Endothelial cell of umbilical vein (primary cell): ENCODE measurements around the gene VEPH1. TPM values are rescaled to one million over a fixed set of nuclear protein-coding genes. Genes with fewer than 3 reads are reported as not detected.

Source experiments
- BruUV-seq: library from RNA; stranded (reverse); fragments of 400-500 nt; replicated peaks from 2 replicates; lab custom pipeline; 2021; lab: Mats Ljungman, UMichigan
- CTCF ChIA-PET: fragments of 300-600, 350-600 bp; sonication (Branson Sonifier 250); formaldehyde crosslinking; loops from one replicate; lab custom pipeline; 2021; ENCODE audit warnings: antibody characterized with exemption, inconsistent platforms; lab: Charles Lee
- POLR2A ChIA-PET: fragments of 300-600, 350-600 bp; sonication (Branson Sonifier 250); formaldehyde crosslinking; loops from one replicate; lab custom pipeline; 2021; ENCODE audit warnings: antibody characterized with exemption, inconsistent platforms; lab: Charles Lee
- DNase-seq: peaks from one replicate; pipeline ENCODE4 v3.0.0-alpha.2; 2011; ENCODE audit warnings: low read depth, low spot score
- FAIRE-seq: peaks from 2 replicates; lab custom pipeline; 2011; peaks lifted over from hg19 to GRCh38; lab: Jason Lieb, UNC
- H2AFZ ChIP-seq: 2 replicates; pipeline ENCODE4 v1.6.0; 2012; ENCODE audit warnings: low read depth, low read length, control low read depth, inconsistent platforms
- H3K27ac ChIP-seq: 2 replicates; pipeline ENCODE4 v1.5.1; 2011; ENCODE audit warnings: low read depth, mild to moderate bottlenecking, control low read depth, low read length, moderate library complexity; ENCODE audit not compliant: insufficient read depth
- H3K27me3 ChIP-seq, 2 experiments: 2 replicates each; pipeline versions ENCODE4 v1.6.0 to v1.6.1; 2011; ENCODE audit warnings: low read length in 2 of 2, mixed read lengths in 1 of 2; ENCODE audit not compliant: control insufficient read depth in 2 of 2, insufficient read depth in 2 of 2
- H3K36me3 ChIP-seq, 2 experiments: 2 replicates in 1 of 2; 3 replicates in 1 of 2; pipeline ENCODE4 v1.5.1; 2011; ENCODE audit warnings: low read length in 2 of 2, mild to moderate bottlenecking in 1 of 2, moderate library complexity in 1 of 2; ENCODE audit not compliant: control insufficient read depth in 2 of 2, insufficient read depth in 2 of 2; ENCODE audit errors: extremely low read depth in 1 of 2
- H3K4me1 ChIP-seq: 3 replicates; pipeline ENCODE4 v1.5.1; 2011; ENCODE audit warnings: mild to moderate bottlenecking, low read length; ENCODE audit not compliant: control insufficient read depth, insufficient read depth; ENCODE audit errors: extremely low read depth
- H3K4me2 ChIP-seq: 2 replicates; pipeline ENCODE4 v1.6.1; 2011; ENCODE audit warnings: low read length, control low read depth, mixed read lengths; ENCODE audit not compliant: insufficient read depth
- H3K4me3 ChIP-seq, 3 experiments: fragments of 200-600 bp in 1 of 3; sonication (generic), shearing (Covaris generic) in 1 of 3; replicated peaks in 1 of 3; 2 replicates each; pipeline ENCODE4 v1.5.1; 2011 to 2016; ENCODE audit warnings: control low read depth in 3 of 3, low read length in 3 of 3, mild to moderate bottlenecking in 2 of 3, inconsistent platforms in 1 of 3, low read depth in 1 of 3, moderate library complexity in 1 of 3; ENCODE audit not compliant: insufficient read depth in 1 of 3
- H3K79me2 ChIP-seq: 2 replicates; pipeline ENCODE4 v1.6.0; 2012; ENCODE audit warnings: low read length, inconsistent platforms; ENCODE audit not compliant: control insufficient read depth, insufficient read depth
- H3K9ac ChIP-seq: replicated peaks from 2 replicates; pipeline ENCODE3; 2011; ENCODE audit warnings: low read length, control low read depth; ENCODE audit not compliant: insufficient read depth; ENCODE audit errors: extremely low read depth
- H3K9me1 ChIP-seq: replicated peaks from 3 replicates; pipeline ENCODE4 v1.6.0; 2011; ENCODE audit warnings: mild to moderate bottlenecking, low read length; ENCODE audit not compliant: control insufficient read depth, insufficient read depth; ENCODE audit errors: extremely low read depth
- H3K9me3 ChIP-seq: replicated peaks from 2 replicates; pipeline ENCODE4 v1.5.1; 2012; ENCODE audit warnings: low read length, inconsistent platforms; ENCODE audit not compliant: control insufficient read depth, insufficient read depth
- H4K20me1 ChIP-seq: replicated peaks from 2 replicates; pipeline ENCODE3; 2011; ENCODE audit warnings: mild to moderate bottlenecking, low read length; ENCODE audit not compliant: control insufficient read depth, insufficient read depth; ENCODE audit errors: extremely low read depth
- CTCF ChIP-seq, 2 donors: IDR thresholded peaks; 1 replicate in 1 of 2; 2 replicates in 1 of 2; pipeline ENCODE4 v1.5.1; 2011; ENCODE audit warnings: low read length in 2 of 2, mild to moderate bottlenecking in 2 of 2, moderate library complexity in 2 of 2, control low read depth in 1 of 2, inconsistent platforms in 1 of 2, low read depth in 1 of 2; ENCODE audit not compliant: insufficient read depth in 1 of 2; ENCODE audit errors: extremely low read depth in 1 of 2
- EZH2 ChIP-seq: IDR thresholded peaks from 2 replicates; pipeline ENCODE4 v1.6.1; 2012; ENCODE audit warnings: borderline replicate concordance, low read depth, mild to moderate bottlenecking, moderate library complexity, low read length, inconsistent platforms; ENCODE audit not compliant: severe bottlenecking
- FOS ChIP-seq: IDR thresholded peaks from 2 replicates; pipeline ENCODE4 v1.6.1; 2011; ENCODE audit warnings: mild to moderate bottlenecking, low read length, moderate library complexity, borderline replicate concordance; ENCODE audit not compliant: insufficient read depth
- GATA2 ChIP-seq: IDR thresholded peaks from 2 replicates; pipeline ENCODE4 v1.7.0; 2011; ENCODE audit warnings: low read depth, mild to moderate bottlenecking, moderate library complexity, mixed read lengths, low read length; ENCODE audit not compliant: insufficient read length, insufficient read depth
- JUN ChIP-seq: IDR thresholded peaks from 2 replicates; pipeline ENCODE4 v1.6.1; 2011; ENCODE audit warnings: borderline replicate concordance, low read depth; ENCODE audit not compliant: insufficient read length, insufficient read depth
- MAX ChIP-seq: IDR thresholded peaks from 2 replicates; pipeline ENCODE4 v1.6.1; 2011; ENCODE audit not compliant: insufficient read depth, insufficient read length
- MYC ChIP-seq: IDR thresholded peaks from one replicate; pipeline ENCODE4 v1.6.1; 2011; ENCODE audit warnings: mild to moderate bottlenecking, low read depth, low read length
- POLR2A ChIP-seq: IDR thresholded peaks from 2 replicates; pipeline ENCODE4 v1.6.1; 2012; ENCODE audit warnings: low read depth, mild to moderate bottlenecking, control low read depth, low read length
- dilution Hi-C: fragments of 300-500 bp; cut with MboI; formaldehyde crosslinking; loops from one replicate; pipeline ENCODE4 v1.15.0; 2019; ENCODE audit warnings: low sequenced_read_pairs; ENCODE audit not compliant: extremely low pct_ligation_motif_present
- intact Hi-C: fragments of 100-400 bp; cut with micrococcal nuclease; formaldehyde crosslinking; loops from one replicate; pipeline ENCODE4 v1.10.0; 2022
- polyA plus RNA-seq, 4 experiments: library from polyadenylated mRNA; depleted of rRNA in 3 of 4; stranded (reverse) in 3 of 4; unstranded in 1 of 4; fragments of >200 nt; gene quantifications; 2 replicates each; pipeline versions ENCODE4 v1.2.1 to v1.2.3, GENCODE V29; 2011 to 2012; ENCODE audit warnings: missing spikeins in 1 of 4
- total RNA-seq: library from RNA; stranded (reverse); gene quantifications from 2 replicates; pipeline ENCODE4 v1.2.3, GENCODE V29; 2021

Gene VEPH1
- total and polyA plus RNA-seq, 2 donors (not counting 3 experiments of a cell fraction or from before 2014, with no cell fraction given) = 42.9 to 136 TPM

GRCh38 chr3:157527131-157527881, 24.1 kb upstream of the VEPH1 start:
- intact Hi-C loops = no loop called here
- Histone ChIP-seq H4K20me1 (peaks cover 3% of the 10 kb centered on the region), H3K9me1 (no peaks in the 10 kb centered on the region), H3K27me3 (no peaks in the 10 kb centered on the region), H3K4me2 (peak overlapping the region; percentile 97), H3K79me2 (peaks cover 98% of the 10 kb centered on the region), H3K27ac (no peak overlapping the region), H3K9me3 (no peaks in the 10 kb centered on the region), H2AFZ (no peak overlapping the region), H3K4me1 (peaks cover 52% of the 10 kb centered on the region), H3K9ac (no peak overlapping the region), H3K4me3 (no peak overlapping the region), H3K36me3 (no peaks in the 10 kb centered on the region)
- no peak for TF ChIP-seq GATA2
- no peak for TF ChIP-seq FOS
- no peak for TF ChIP-seq JUN
- TF ChIP-seq POLR2A = no peak
- TF ChIP-seq EZH2 = no peak
- TF ChIP-seq MAX = no peak
- no peak for TF ChIP-seq MYC
- no peak for DNase-seq
- no TSS peak for BruUV-seq
- CTCF ChIA-PET = interaction anchor here (1.3 to 3.4 kb wide), 7 partner anchors 12 to 326 kb away, joined by 3 to 13 read pairs (median 4); partner anchors contain the start of gene VEPH1
- POLR2A ChIA-PET = no interaction called here
- FAIRE-seq = no peak
- dilution Hi-C loops = no loop called here

- no peak for DNase-seq
- dilution Hi-C loops (no loop called here), intact Hi-C loops (no loop called here)
- Histone ChIP-seq H3K4me3 (no peak overlapping the region), H3K9me3 (no peaks in the 10 kb centered on the region), H3K9me1 (no peaks in the 10 kb centered on the region), H3K27ac (no peak overlapping the region), H3K79me2 (peaks cover 99% of the 10 kb centered on the region), H3K4me1 (peaks cover 40% of the 10 kb centered on the region), H3K36me3 (no peaks in the 10 kb centered on the region), H2AFZ (no peak overlapping the region), H3K9ac (no peak overlapping the region), H3K4me2 (no peak overlapping the region), H3K27me3 (no peaks in the 10 kb centered on the region), H4K20me1 (peaks cover 5% of the 10 kb centered on the region)
- BruUV-seq = no TSS peak
- FAIRE-seq = no peak
- no peak for TF ChIP-seq CTCF (IDR thresholded peaks at IDR 0.05; ENCODE audit: extremely low read depth in 1 of 2, insufficient read depth in 1 of 2, low read depth in 1 of 2, low read length in 2 of 2)
- TF ChIP-seq GATA2 = no peak
- no peak for TF ChIP-seq JUN
- no peak for TF ChIP-seq POLR2A
- CTCF ChIA-PET = interaction anchor here (1.3 to 3.4 kb wide), 2 partner anchors 47 to 81 kb away, joined by 3 to 13 read pairs; no protein-coding TSS in a partner anchor
- POLR2A ChIA-PET = no interaction called here
Measured at GRCh38 chr3:157526036-157526435, 22.8 kb upstream of the VEPH1 start.
